Brain pericyte (primary cell): ENCODE results near the gene MBD3.

Experiments
- DNase-seq: peaks from one replicate; pipeline ENCODE4 v3.0.0-alpha.2; 2012; ENCODE audit warnings: low read depth, low spot score

MBD3 gene

DNA sequence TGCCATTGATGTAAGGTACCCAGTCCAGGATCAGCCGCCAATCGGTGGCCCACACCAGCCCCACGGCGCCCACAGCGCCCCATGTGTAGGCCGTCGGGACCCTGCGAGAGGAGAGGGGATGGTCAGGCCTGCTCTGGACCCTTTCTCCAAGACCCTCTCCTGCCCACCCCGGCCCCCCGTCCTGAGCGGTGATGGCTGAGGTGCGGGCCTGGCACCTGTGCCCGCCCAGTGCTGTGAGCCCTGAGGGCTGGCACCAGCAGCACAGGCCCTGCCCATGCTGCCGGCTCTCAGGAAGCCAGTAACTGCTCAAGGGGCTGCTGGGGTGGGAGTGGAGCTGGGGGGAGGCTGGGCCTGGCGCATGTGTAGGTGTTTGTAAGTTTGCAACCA is 6.8 kb upstream of the MBD3 start:
- DNase-seq: no peak

DNA sequence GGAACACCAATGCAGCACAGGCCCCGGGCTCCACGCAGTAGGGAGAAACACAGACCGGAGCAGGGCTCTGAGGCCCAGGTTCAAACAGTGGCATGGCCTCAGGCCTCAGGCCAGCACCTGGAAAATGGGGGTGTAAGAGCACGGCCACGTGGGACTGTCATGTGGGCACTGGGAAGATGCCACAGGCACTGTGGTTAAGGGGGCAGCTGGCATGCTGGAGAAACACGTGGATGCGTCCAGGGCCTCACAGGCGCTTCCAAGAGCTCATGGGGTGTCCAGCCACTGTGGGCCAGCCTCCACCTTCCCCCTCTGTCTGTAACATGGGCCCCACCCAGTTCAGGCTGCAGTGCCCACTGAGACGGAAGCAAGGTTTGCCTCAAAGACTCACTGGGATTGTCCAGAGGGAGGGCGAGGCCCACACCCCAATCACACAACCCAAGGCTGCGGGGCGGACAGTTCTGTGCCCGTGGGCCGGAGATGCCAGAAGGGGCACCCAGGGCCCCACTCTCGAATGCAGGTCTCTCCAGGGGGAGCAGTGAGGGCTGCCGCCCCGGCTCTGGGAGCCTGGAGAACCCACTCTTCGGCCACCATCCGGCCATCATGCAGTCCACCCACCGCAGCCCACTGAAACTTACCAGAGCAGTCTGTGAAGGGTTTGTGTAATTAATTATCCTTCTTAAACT is 6.3 kb upstream of the MBD3 start:
- no peak for DNase-seq

GRCh38 chr19:1593501-1593772 is 772 bp upstream of the MBD3 start:
- DNase-seq: no peak

- peak; percentile 33 for DNase-seq
Measured at GRCh38 chr19:1592024-1592754, 476 bp downstream of the MBD3 start.

DNA sequence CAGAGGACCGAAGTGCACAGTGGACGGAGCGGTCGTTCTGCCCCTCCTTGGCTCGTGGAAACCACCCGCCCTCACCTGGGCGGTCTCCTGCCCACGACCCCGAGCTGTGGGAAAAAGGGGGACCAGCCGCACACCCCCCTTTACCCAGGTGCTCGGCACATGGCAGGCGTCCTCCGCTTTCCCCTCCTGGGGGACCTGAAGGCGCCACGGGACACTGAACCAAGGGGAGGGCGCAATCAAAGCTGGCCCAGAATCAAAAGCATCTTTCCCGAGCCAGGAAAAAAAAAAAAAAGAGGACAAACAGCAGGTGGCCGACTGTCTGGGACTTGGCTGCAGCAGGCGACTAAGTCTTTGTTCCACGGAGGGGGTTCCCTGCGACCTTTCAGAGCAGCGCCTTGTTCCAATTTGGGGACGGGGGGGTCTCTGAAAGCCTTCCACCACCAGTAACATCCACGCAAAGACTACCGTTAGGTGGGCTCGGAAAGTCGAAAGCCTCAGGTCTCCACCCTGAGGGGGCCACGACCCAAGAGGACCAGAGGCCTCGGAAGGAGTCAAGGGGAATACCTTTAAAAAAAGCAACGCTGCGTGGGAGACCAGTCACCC is 1.1 kb downstream of the MBD3 start:
- no peak for DNase-seq

- no peak for DNase-seq
Measured at GRCh38 chr19:1590641-1591397, 1.8 kb downstream of the MBD3 start.

DNA sequence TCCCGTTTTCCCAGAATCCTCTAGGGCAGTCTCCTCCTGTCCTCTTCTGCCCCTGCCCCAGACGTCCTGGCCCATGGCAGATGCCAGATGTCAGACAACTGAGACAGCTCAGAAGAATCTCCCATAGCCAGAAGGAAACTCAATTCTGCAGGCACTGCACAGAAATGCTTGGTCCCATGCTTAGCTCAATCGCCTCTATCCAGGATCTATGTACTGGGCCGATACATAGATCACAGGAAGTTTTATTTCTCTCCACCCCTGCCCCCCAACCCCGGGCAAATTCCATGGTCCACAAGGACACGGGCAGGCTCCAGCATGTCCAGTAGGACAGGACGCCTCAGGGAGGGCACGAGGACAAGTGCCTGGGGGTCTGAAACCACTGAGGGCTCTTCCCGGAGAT is 4.8 kb downstream of the MBD3 start:
- DNase-seq: no peak

DNA sequence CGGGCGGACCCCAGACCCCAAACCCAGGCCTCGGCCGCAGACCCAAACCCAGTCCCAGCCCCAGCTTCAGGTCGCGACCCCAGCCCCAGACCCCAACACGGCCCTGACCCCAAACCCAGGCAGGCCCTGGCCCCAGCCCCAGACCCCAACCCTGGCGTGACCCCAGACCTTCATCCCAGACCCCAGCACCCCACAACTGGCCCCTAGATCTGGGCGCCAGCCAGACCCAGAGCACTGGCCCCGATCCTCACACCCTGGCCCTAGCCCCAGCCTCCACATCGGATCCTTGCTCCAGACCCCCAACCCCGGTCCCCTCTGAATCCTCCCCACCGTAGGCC is 7.5 kb downstream of the MBD3 start:
- DNase-seq: no peak

DNA sequence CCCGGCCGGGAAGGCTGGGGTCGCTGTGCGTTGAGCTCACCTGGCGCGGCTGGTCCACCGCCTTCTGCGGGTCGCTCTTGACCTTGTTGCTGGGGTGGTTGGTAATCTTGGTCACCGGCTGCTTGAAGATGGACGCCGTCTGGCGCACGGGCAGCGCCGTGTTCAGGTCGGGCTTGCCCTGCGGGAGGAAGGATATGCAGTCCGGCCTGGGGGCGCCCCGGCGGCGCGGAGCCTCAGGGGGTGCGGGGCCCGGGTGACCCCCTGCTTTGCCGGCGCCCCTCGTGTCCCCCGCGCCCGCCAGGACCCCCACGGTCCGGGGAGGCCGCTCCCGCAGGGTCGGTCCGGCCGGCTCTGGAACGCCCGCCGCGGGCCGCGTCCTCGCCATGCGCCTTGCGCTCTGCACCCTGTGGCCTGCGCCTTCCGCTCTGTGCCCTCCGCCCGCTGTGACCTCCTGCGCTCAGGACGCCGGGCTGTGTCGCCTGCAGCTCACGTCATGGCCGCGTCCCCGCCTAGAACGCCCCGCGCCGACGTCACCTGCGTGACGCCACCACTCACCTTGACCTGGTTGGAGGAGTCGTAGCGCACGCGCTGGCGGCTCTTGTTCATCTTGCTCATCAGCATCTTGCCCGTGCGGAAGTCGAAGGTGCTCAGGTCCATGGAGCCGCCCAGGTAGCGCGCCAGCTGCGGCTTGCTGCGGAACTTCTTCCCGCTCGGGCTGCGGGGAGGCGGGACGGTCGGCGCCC is 8.0 kb downstream of the MBD3 start:
- DNase-seq: no peak

- DNase-seq: no peak
Measured at GRCh38 chr19:1582201-1582600, 10.5 kb downstream of the MBD3 start.

- no peak for DNase-seq
Measured at GRCh38 chr19:1580957-1581356, 11.7 kb downstream of the MBD3 start.

DNA sequence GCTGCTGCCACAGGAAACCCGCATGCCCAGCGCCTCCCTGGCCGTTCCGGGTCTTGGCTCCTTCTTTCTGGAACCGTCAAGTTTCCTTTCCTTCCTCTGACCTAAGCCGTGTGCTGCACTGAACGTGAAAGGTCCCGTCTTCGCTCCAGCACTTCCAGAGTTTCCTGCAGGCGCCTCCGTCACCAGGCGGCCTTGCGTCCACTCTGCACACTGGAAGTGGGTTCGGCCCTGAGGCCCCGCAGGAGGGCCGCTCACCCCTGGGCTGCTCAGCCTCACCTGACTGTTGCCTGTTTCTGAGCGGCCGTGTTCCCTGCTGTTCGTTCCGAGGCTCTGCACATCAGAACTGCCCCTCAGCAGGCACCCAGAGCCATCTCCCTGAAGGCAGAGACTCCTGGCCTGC is 12.3 kb downstream of the MBD3 start:
- DNase-seq: no peak

GRCh38 chr19:1579222-1579621 is 13.4 kb downstream of the MBD3 start:
- no peak for DNase-seq

DNA sequence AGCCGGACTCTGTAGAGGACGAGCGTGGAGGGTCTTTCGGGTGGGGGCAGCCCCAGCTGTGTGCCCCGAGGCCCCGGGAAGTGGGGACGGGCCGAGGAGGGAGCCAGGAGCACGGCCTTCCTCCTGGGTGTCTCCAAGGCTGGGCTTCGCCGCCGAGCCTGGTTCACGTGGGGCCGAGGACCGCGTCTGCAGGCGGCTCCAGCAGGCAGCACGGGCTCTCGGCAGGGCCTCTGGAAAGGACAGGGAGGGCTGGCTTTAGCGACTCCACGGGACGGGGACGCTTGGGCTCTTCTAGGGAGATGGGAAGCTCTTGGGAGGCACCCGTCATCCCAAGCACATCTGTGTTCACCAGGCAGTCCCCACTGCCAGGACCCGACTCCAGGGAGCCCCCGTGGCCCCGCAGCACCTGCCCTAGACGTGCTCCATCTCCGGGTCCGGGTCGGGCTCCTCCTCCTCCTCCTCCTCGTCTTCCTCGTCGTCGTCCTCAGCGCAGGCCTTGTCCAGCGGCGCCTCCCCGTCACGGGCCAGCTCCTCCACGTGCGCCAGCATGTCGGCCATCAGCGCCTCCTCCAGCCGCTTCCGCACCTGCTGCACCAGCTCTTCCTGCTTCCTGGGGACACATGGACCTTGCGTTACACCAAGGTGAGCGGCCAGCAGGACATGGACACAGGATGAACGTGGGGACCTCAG is 14.6 kb downstream of the MBD3 start:
- DNase-seq: no peak

- no peak for DNase-seq
Measured at GRCh38 chr19:1577090-1577928, 15.4 kb downstream of the MBD3 start.

- DNase-seq: no peak
Measured at GRCh38 chr19:1576242-1577089, 16.2 kb downstream of the MBD3 start.

GRCh38 chr19:1575323-1576241 is 17.1 kb downstream of the MBD3 start:
- no peak for DNase-seq

GRCh38 chr19:1574354-1575136 is 18.1 kb downstream of the MBD3 start:
- no peak for DNase-seq
